HG03064 (cell line): Measurements from ENCODE around the gene FRMD3.

Experiments
- ATAC-seq: cut with Tn5 transposase; IDR thresholded peaks from one replicate; pipeline ENCODE4 v1.9.1; 2021; ENCODE audit warnings: low read depth; ENCODE audit not compliant: unreplicated experiment

Gene FRMD3

GRCh38 chr9:83538172-83538889 is at the start of gene FRMD3:
FRMD3 (minus strand) TSS chr9:83538401; CDS start chr9:83538231, 170 bp downstream.
- peak; percentile 39 for ATAC-seq

- ATAC-seq = no peak
These were observed 46.8 kb upstream of the FRMD3 start for GRCh38 chr9:83584995-83585394.

- no peak for ATAC-seq
These were observed 45.2 kb upstream of the FRMD3 start for GRCh38 chr9:83583151-83584014.

GRCh38 chr9:83582029-83582428 is 43.8 kb upstream of the FRMD3 start:
- no peak for ATAC-seq

- no peak for ATAC-seq
These were observed 36.3 kb upstream of the FRMD3 start for GRCh38 chr9:83574482-83574881.

- ATAC-seq = no peak
These were observed 34.3 kb upstream of the FRMD3 start for GRCh38 chr9:83572524-83572923.

- no peak for ATAC-seq
These were observed 32.2 kb upstream of the FRMD3 start for GRCh38 chr9:83570359-83570758.

GRCh38 chr9:83569326-83569725 is 31.1 kb upstream of the FRMD3 start:
- no peak for ATAC-seq

GRCh38 chr9:83563360-83563759 is 25.2 kb upstream of the FRMD3 start:
- no peak for ATAC-seq

GRCh38 chr9:83560169-83560826 is 22.1 kb upstream of the FRMD3 start:
- ATAC-seq = no peak

GRCh38 chr9:83557771-83558170 is 19.6 kb upstream of the FRMD3 start:
- no peak for ATAC-seq

- no peak for ATAC-seq
These were observed 19.1 kb upstream of the FRMD3 start for GRCh38 chr9:83557317-83557716.

- ATAC-seq = no peak
These were observed 16.1 kb upstream of the FRMD3 start for GRCh38 chr9:83554278-83554677.

GRCh38 chr9:83544002-83544698 is 5.9 kb upstream of the FRMD3 start:
- no peak for ATAC-seq

- ATAC-seq = no peak
These were observed 663 bp upstream of the FRMD3 start for GRCh38 chr9:83538890-83539238.

- no peak for ATAC-seq
These were observed 650 bp downstream of the FRMD3 start for GRCh38 chr9:83537331-83538171.

GRCh38 chr9:83536332-83536731 is 1.9 kb downstream of the FRMD3 start:
- ATAC-seq = no peak

- ATAC-seq = no peak
These were observed 2.5 kb downstream of the FRMD3 start for GRCh38 chr9:83535736-83536135.

- ATAC-seq = no peak
These were observed 4.9 kb downstream of the FRMD3 start for GRCh38 chr9:83533296-83533695.

GRCh38 chr9:83526901-83527300 is 11.3 kb downstream of the FRMD3 start:
- no peak for ATAC-seq
